Neural cell (in vitro differentiated cells): Measurements from ENCODE around the gene IFNLR1. TPM values are rescaled to one million over a fixed set of nuclear protein-coding genes. Genes with fewer than 3 reads are reported as not detected.

Experiments used
- H2AFZ ChIP-seq: fragments of 200-600, 300-800 bp; sonication (generic), shearing (Covaris generic); 2 replicates; pipeline ENCODE4 v1.6.0; 2014; ENCODE audit warnings: low read depth, mild to moderate bottlenecking, antibody characterized with exemption, low read length, moderate library complexity
- H3F3A ChIP-seq: fragments of 200-600 bp; shearing (Covaris generic); 2 replicates; pipeline ENCODE4 v1.6.1; 2016; ENCODE audit warnings: mild to moderate bottlenecking, moderate library complexity, mixed read lengths, antibody characterized with exemption, low read length; ENCODE audit not compliant: insufficient read depth, poor library complexity, severe bottlenecking
- H3K27ac ChIP-seq: fragments of 200-600, 300-800 bp; sonication (generic), shearing (Covaris generic); 2 replicates; pipeline ENCODE4 v1.5.1; 2014; ENCODE audit warnings: mild to moderate bottlenecking, low read length, moderate library complexity
- H3K27me3 ChIP-seq: fragments of 300-800, 200-600 bp; sonication (generic), shearing (Covaris generic); 2 replicates; pipeline ENCODE4 v1.6.0; 2014; ENCODE audit warnings: mild to moderate bottlenecking, low read depth, low read length, moderate library complexity; ENCODE audit not compliant: insufficient read depth
- H3K36me3 ChIP-seq: fragments of 300-800, 200-600 bp; sonication (generic), shearing (Covaris generic); 2 replicates; pipeline ENCODE4 v1.5.1; 2014; ENCODE audit warnings: mild to moderate bottlenecking, antibody characterized with exemption, low read length, moderate library complexity; ENCODE audit not compliant: insufficient read depth
- H3K4me2 ChIP-seq: fragments of 300-800, 200-600 bp; sonication (generic), shearing (Covaris generic); 2 replicates; pipeline ENCODE4 v1.6.0; 2014; ENCODE audit warnings: mild to moderate bottlenecking, low read length
- H3K4me3 ChIP-seq: fragments of 300-800, 200-600 bp; sonication (generic), shearing (Covaris generic); 2 replicates; pipeline ENCODE4 v1.5.1; 2014; ENCODE audit warnings: mild to moderate bottlenecking, low read length, moderate library complexity
- H3K79me2 ChIP-seq: fragments of 200-600 bp; shearing (Covaris generic); replicated peaks from 2 replicates; pipeline ENCODE4 v1.6.0; 2014; ENCODE audit warnings: mild to moderate bottlenecking, low read length, moderate library complexity; ENCODE audit not compliant: insufficient read depth
- H3K9ac ChIP-seq: fragments of 300-800, 200-600 bp; sonication (generic), shearing (Covaris generic); 2 replicates; pipeline ENCODE4 v1.6.1; 2016; ENCODE audit warnings: mild to moderate bottlenecking, low read length, mixed read lengths
- H3K9me2 ChIP-seq: fragments of 200-600 bp; shearing (Covaris generic); 2 replicates; pipeline ENCODE4 v1.6.1; 2016; ENCODE audit warnings: mild to moderate bottlenecking, low read length, mixed read lengths; ENCODE audit not compliant: insufficient read depth
- H3K9me3 ChIP-seq: fragments of 200-600, 300-800 bp; sonication (generic), shearing (Covaris generic); 2 replicates; pipeline ENCODE4 v1.6.1; 2016; ENCODE audit warnings: mild to moderate bottlenecking, mixed run types, low read length, moderate library complexity, mixed read lengths
- H4K20me1 ChIP-seq: fragments of 200-600 bp; shearing (Covaris generic); 2 replicates; pipeline ENCODE4 v1.6.1; 2016; ENCODE audit warnings: mild to moderate bottlenecking, mixed run types; ENCODE audit not compliant: insufficient read depth
- CTCF ChIP-seq: fragments of 450-650 bp; IDR thresholded peaks from 2 replicates; pipeline ENCODE4 v1.5.1; 2014; ENCODE audit warnings: antibody characterized with exemption, mild to moderate bottlenecking, moderate library complexity; ENCODE audit not compliant: poor library complexity, severe bottlenecking
- EP300 ChIP-seq: fragments of 450-650 bp; conservative IDR thresholded peaks from 2 replicates; pipeline ENCODE4 v1.6.1; 2014; ENCODE audit warnings: antibody characterized with exemption, mild to moderate bottlenecking, moderate library complexity; ENCODE audit not compliant: poor library complexity, severe bottlenecking
- EZH2 ChIP-seq: fragments of 200-600, 300-800 bp; shearing (Covaris generic), sonication (generic); IDR thresholded peaks from 2 replicates; pipeline ENCODE4 v1.6.1; 2014; ENCODE audit warnings: antibody characterized with exemption, low read length, borderline replicate concordance, mild to moderate bottlenecking; ENCODE audit not compliant: insufficient read depth, poor library complexity, severe bottlenecking
- MXI1 ChIP-seq: fragments of 450-650 bp; conservative IDR thresholded peaks from 2 replicates; pipeline ENCODE4 v1.6.1; 2014; ENCODE audit warnings: antibody characterized with exemption, mild to moderate bottlenecking; ENCODE audit not compliant: poor library complexity, severe bottlenecking
- POLR2AphosphoS5 ChIP-seq: IDR thresholded peaks from 2 replicates; pipeline ENCODE4 v1.6.1; 2012
- RAD21 ChIP-seq: fragments of 450-650 bp; conservative IDR thresholded peaks from 2 replicates; pipeline ENCODE4 v1.6.1; 2014; ENCODE audit warnings: antibody characterized with exemption, mild to moderate bottlenecking, moderate library complexity
- REST ChIP-seq: IDR thresholded peaks from 2 replicates; pipeline ENCODE4 v1.6.1; 2012; ENCODE audit warnings: borderline replicate concordance
- SMC3 ChIP-seq: fragments of 450-650 bp; conservative IDR thresholded peaks from 2 replicates; pipeline ENCODE4 v1.6.1; 2014; ENCODE audit warnings: antibody characterized with exemption, mild to moderate bottlenecking, moderate library complexity; ENCODE audit not compliant: poor library complexity
- TAF1 ChIP-seq: IDR thresholded peaks from 2 replicates; pipeline ENCODE4 v1.6.1; 2012; ENCODE audit warnings: low read depth
- polyA plus RNA-seq: library from polyadenylated mRNA; depleted of rRNA; stranded (reverse); fragments of >200 nt; gene quantifications from 2 replicates; pipeline ENCODE4 v1.2.3, GENCODE V29; 2014

IFNLR1 gene
- polyA plus RNA-seq, 1 donor from 2014 or later: 0.32 TPM

- H3K4me3 ChIP-seq: no peak overlapping the region
- H2AFZ ChIP-seq: no peak overlapping the region
- no peak overlapping the region for H3K9ac ChIP-seq
- no peak overlapping the region for H3K4me2 ChIP-seq
- no peaks in the 10 kb centered on the region for H3K9me3 ChIP-seq
- no peaks in the 10 kb centered on the region for H3K79me2 ChIP-seq
- no peaks in the 10 kb centered on the region for H3K9me2 ChIP-seq
- no peaks in the 10 kb centered on the region for H3K36me3 ChIP-seq
- H3F3A ChIP-seq: no peaks in the 10 kb centered on the region
- no peak overlapping the region for H3K27ac ChIP-seq
- TF ChIP-seq EP300: no peak
- TF ChIP-seq CTCF: peak; percentile 67
- TF ChIP-seq TAF1: no peak
- no peak for TF ChIP-seq EZH2
- TF ChIP-seq MXI1: no peak
- TF ChIP-seq SMC3: peak; percentile 72
- peak; percentile 58 for TF ChIP-seq RAD21
- TF ChIP-seq POLR2AphosphoS5: no peak
- TF ChIP-seq REST: no peak
- no peaks in the 10 kb centered on the region for H3K27me3 ChIP-seq
- H4K20me1 ChIP-seq: no peaks in the 10 kb centered on the region
Observed at GRCh38 chr1:24201941-24202440, 14.9 kb upstream of the IFNLR1 start.

DNA sequence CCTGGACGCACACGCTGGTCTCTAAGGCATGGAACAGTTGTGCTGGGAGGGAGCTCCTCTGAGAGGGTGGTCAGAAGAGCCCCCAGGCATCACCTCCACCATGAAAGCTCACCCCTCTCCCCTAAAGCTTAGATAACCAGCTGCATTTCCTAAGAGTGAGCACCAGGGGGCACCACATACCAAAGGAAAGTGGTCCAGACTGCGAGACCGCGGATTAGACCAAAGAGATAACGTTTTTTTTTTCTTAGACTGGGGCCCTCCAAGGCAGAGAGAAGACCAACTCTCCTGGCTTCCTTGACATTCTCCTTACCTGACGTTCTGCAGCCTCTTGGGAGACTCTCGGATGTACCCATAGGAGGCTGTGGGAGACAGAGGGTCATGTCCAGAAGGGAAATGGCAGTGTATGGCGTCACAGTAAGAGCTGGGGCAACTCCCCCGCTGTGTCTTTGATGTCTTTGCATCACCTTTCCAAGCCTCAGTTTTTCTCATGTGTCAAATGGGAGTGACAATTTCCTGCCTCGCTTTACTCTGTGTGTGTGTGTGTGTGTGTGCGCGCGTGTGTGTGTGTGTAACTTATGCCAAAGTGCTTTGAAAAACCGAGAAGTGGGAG is 12.3 kb upstream of the IFNLR1 start:
- TF ChIP-seq EP300 (no peak), EZH2 (no peak), MXI1 (no peak), CTCF (peak; percentile 95), SMC3 (peak; percentile 98), TAF1 (no peak), RAD21 (peak; percentile 96), REST (no peak), POLR2AphosphoS5 (no peak)
- Histone ChIP-seq H3K9me2 (no peaks in the 10 kb centered on the region), H3K79me2 (no peaks in the 10 kb centered on the region), H3K9me3 (no peaks in the 10 kb centered on the region), H2AFZ (no peak overlapping the region), H3K27ac (no peak overlapping the region), H3F3A (no peaks in the 10 kb centered on the region), H3K27me3 (no peaks in the 10 kb centered on the region), H3K4me3 (no peak overlapping the region), H4K20me1 (no peaks in the 10 kb centered on the region), H3K4me2 (no peak overlapping the region), H3K36me3 (no peaks in the 10 kb centered on the region), H3K9ac (no peak overlapping the region)
